Endodermal cell (in vitro differentiated cells): ENCODE data around the gene TGM1. TPM values are rescaled to one million over a fixed set of nuclear protein-coding genes. Genes with fewer than 3 reads are reported as not detected.

Experiments used
- DNase-seq: peaks from one replicate; pipeline ENCODE4 v3.0.0-alpha.2; 2017
- H3K27ac ChIP-seq: 2 replicates; pipeline ENCODE4 v1.5.1; 2013; ENCODE audit warnings: mild to moderate bottlenecking, low read depth, low read length, moderate library complexity
- H3K27me3 ChIP-seq: 2 replicates; pipeline ENCODE4 v1.6.1; 2013; ENCODE audit warnings: mild to moderate bottlenecking, low read length, moderate library complexity; ENCODE audit not compliant: insufficient read depth, control insufficient read depth, poor library complexity, severe bottlenecking
- H3K36me3 ChIP-seq: 2 replicates; pipeline ENCODE4 v1.7.0; 2013; ENCODE audit warnings: mild to moderate bottlenecking, low read length, moderate library complexity; ENCODE audit not compliant: control insufficient read depth, insufficient read depth
- H3K4me1 ChIP-seq: one replicate; pipeline ENCODE4 v1.7.0; 2013; ENCODE audit warnings: low read length; ENCODE audit not compliant: control insufficient read depth, insufficient read depth
- H3K4me3 ChIP-seq: 2 replicates; pipeline ENCODE4 v1.5.1; 2013; ENCODE audit warnings: mild to moderate bottlenecking, low read length, moderate library complexity
- H3K9ac ChIP-seq: 2 replicates; pipeline ENCODE4 v1.6.1; 2013; ENCODE audit warnings: mild to moderate bottlenecking, low read length, moderate library complexity; ENCODE audit not compliant: poor library complexity, severe bottlenecking; ENCODE audit errors: extremely low read depth
- H3K9me3 ChIP-seq: 2 replicates; pipeline ENCODE4 v1.6.1; 2013; ENCODE audit warnings: mild to moderate bottlenecking, low read length, moderate library complexity; ENCODE audit not compliant: control insufficient read depth
- H3K27ac Mint-ChIP-seq: 2 replicates; pipeline ENCODE4 v1.8.0; 2020; ENCODE audit warnings: mixed read lengths
- H3K27me3 Mint-ChIP-seq: 2 replicates; pipeline ENCODE4 v1.8.0; 2021; ENCODE audit warnings: mild to moderate bottlenecking, mixed read lengths; ENCODE audit not compliant: insufficient read depth
- H3K36me3 Mint-ChIP-seq: 2 replicates; pipeline ENCODE4 v1.8.0; 2020; ENCODE audit warnings: low read depth, mixed read lengths
- H3K4me1 Mint-ChIP-seq: 2 replicates; pipeline ENCODE4 v1.8.0; 2020; ENCODE audit warnings: mixed read lengths
- H3K4me3 Mint-ChIP-seq: 2 replicates; pipeline ENCODE4 v1.8.0; 2020; ENCODE audit warnings: mild to moderate bottlenecking, moderate library complexity, mixed read lengths
- H3K9me3 Mint-ChIP-seq: 2 replicates; pipeline ENCODE4 v1.8.0; 2020; ENCODE audit warnings: mild to moderate bottlenecking, mixed read lengths
- CTCF ChIP-seq: fragments of 200-600 bp; sonication (generic); conservative IDR thresholded peaks from 2 replicates; pipeline ENCODE4 v1.5.0; 2021; ENCODE audit warnings: antibody characterized with exemption, mild to moderate bottlenecking
- WGBS, 2 experiments: methylation state at CpG; one replicate each; pipeline versions ENCODE4 v1.1.5 to v1.1.7; 2013; ENCODE audit warnings: missing lambda C conversion rate in 2 of 2, mixed read lengths in 1 of 2; ENCODE audit not compliant: insufficient coverage in 1 of 2, insufficient read length in 1 of 2; 5-methylcytosine and 5-hydroxymethylcytosine counted together
- total RNA-seq, 2 donors: library from RNA; stranded (reverse); fragmentation: NEBNext Ultra II Directional in 1 of 2; extraction: Animal tissue kit (Norgen Biotek cat#: 25700) in 1 of 2; gene quantifications; 2 replicates in 1 of 2; 3 replicates in 1 of 2; pipeline ENCODE4 v1.2.1, GENCODE V29; 2021

The TGM1 gene
- total RNA-seq, 2 donors from 2014 or later: 1.6 to 3.4 TPM

GRCh38 chr14:24254630-24255392, 8.2 kb downstream of the TGM1 start:
- Mint-ChIP-seq H3K36me3 (peaks cover 4% of the 10 kb centered on the region), H3K4me3 (no peak overlapping the region), H3K27ac (no peak overlapping the region), H3K4me1 (no peaks in the 10 kb centered on the region), H3K9me3 (no peaks in the 10 kb centered on the region), H3K27me3 (no peaks in the 10 kb centered on the region)
- H3K27me3 ChIP-seq: no peaks in the 10 kb centered on the region
- no peaks in the 10 kb centered on the region for H3K36me3 ChIP-seq
- no peak overlapping the region for H3K9ac ChIP-seq
- H3K4me1 ChIP-seq: no peaks in the 10 kb centered on the region
- no peak overlapping the region for H3K4me3 ChIP-seq
- WGBS, 2 experiments: 94 to 100% methylated on average over 9 to 19 of the region's 19 CpGs
- no peak overlapping the region for H3K27ac ChIP-seq
- no peak for DNase-seq
- no peak for TF ChIP-seq CTCF
- H3K9me3 ChIP-seq: no peaks in the 10 kb centered on the region

- Histone ChIP-seq H3K27ac (no peak overlapping the region), H3K9ac (no peak overlapping the region), H3K4me3 (no peak overlapping the region), H3K4me1 (no peaks in the 10 kb centered on the region), H3K27me3 (no peaks in the 10 kb centered on the region), H3K36me3 (no peaks in the 10 kb centered on the region), H3K9me3 (no peaks in the 10 kb centered on the region)
- Mint-ChIP-seq H3K9me3 (no peaks in the 10 kb centered on the region), H3K27ac (no peak overlapping the region), H3K27me3 (no peaks in the 10 kb centered on the region), H3K36me3 (peaks cover 4% of the 10 kb centered on the region), H3K4me1 (no peaks in the 10 kb centered on the region), H3K4me3 (no peak overlapping the region)
- no peak for TF ChIP-seq CTCF
- DNase-seq: no peak
- 85 to 92% methylated on average over 2 to 7 of the region's 7 CpGs for WGBS, 2 experiments
Observed at GRCh38 chr14:24253936-24254335, 9.0 kb downstream of the TGM1 start.

- Mint-ChIP-seq H3K4me3 (no peak overlapping the region), H3K27ac (no peak overlapping the region), H3K36me3 (peaks cover 4% of the 10 kb centered on the region), H3K9me3 (no peaks in the 10 kb centered on the region), H3K4me1 (no peaks in the 10 kb centered on the region), H3K27me3 (peaks cover 2% of the 10 kb centered on the region)
- Histone ChIP-seq H3K4me3 (no peak overlapping the region), H3K36me3 (no peaks in the 10 kb centered on the region), H3K4me1 (no peaks in the 10 kb centered on the region), H3K27me3 (no peaks in the 10 kb centered on the region), H3K27ac (no peak overlapping the region), H3K9me3 (no peaks in the 10 kb centered on the region), H3K9ac (no peak overlapping the region)
- TF ChIP-seq CTCF: no peak
- DNase-seq: no peak
- WGBS, 2 experiments: 86 to 93% methylated on average over 2 to 11 of the region's 11 CpGs
Observed at GRCh38 chr14:24252289-24253124, 10.5 kb downstream of the TGM1 start.
